Gastrocnemius medialis (tissue), 4 donors: ENCODE data around the gene SLC2A1. TPM values are rescaled to one million over a fixed set of nuclear protein-coding genes. Genes with fewer than 3 reads are reported as not detected.
"Not testable (repeated sequence)": the region's sequence is repeated elsewhere in the genome, so short reads cannot be mapped to it uniquely, and the experiment has no call there.

Experiments used
- ATAC-seq, 2 donors: fragments of 150-250 bp; one replicate each; pipeline ENCODE4 v1.9.1; 2016
- DNase-seq, 2 donors: peaks; one replicate each; pipeline ENCODE4 v3.0.0-alpha.2; 2019
- H3K27ac ChIP-seq, 4 donors: fragments of 200-600 bp; sonication (generic); 1 replicate in 1 of 4; 2 replicates in 3 of 4; pipeline ENCODE4 v1.5.1; 2016 to 2018; ENCODE audit warnings: mild to moderate bottlenecking in 2 of 4, moderate library complexity in 1 of 4
- H3K27me3 ChIP-seq, 3 donors: fragments of 200-600 bp; sonication (generic) in 2 of 3; 1 replicate in 1 of 3; 2 replicates in 2 of 3; pipeline versions ENCODE4 v1.5.1 to v1.6.0; 2016 to 2019; ENCODE audit warnings: mild to moderate bottlenecking in 1 of 3, moderate library complexity in 1 of 3
- H3K36me3 ChIP-seq, 2 donors: fragments of 200-600 bp; sonication (generic) in 1 of 2; one replicate each; pipeline ENCODE4 v1.5.1; 2017 to 2018
- H3K4me1 ChIP-seq, 2 donors: fragments of 200-600 bp; sonication (generic) in 1 of 2; one replicate each; pipeline ENCODE4 v1.5.1; 2016 to 2017; ENCODE audit warnings: mild to moderate bottlenecking in 2 of 2
- H3K4me3 ChIP-seq, 4 donors: fragments of 200-600 bp; sonication (generic) in 3 of 4; 1 replicate in 1 of 4; 2 replicates in 3 of 4; pipeline ENCODE4 v1.5.1; 2016 to 2019; ENCODE audit warnings: mild to moderate bottlenecking in 2 of 4
- H3K9me3 ChIP-seq, 3 donors: fragments of 200-600 bp; sonication (generic) in 2 of 3; 1 replicate in 1 of 3; 2 replicates in 2 of 3; pipeline ENCODE4 v1.5.1; 2016 to 2019
- CTCF ChIP-seq, 5 experiments: fragments of 450-650 bp in 3 of 5; fragments of 200-600 bp in 2 of 5; sonication (generic) in 2 of 5; IDR thresholded peaks in 4 of 5; conservative IDR thresholded peaks in 1 of 5; 1 replicate in 4 of 5; 2 replicates in 1 of 5; pipeline ENCODE4 v1.5.1; 2016 to 2019; ENCODE audit warnings: antibody characterized with exemption in 5 of 5, mild to moderate bottlenecking in 3 of 5, moderate library complexity in 3 of 5
- POLR2A ChIP-seq, 2 donors: fragments of 450-650 bp; IDR thresholded peaks; one replicate each; pipeline ENCODE4 v1.6.1; 2017; ENCODE audit warnings: antibody characterized with exemption in 2 of 2, mild to moderate bottlenecking in 2 of 2, moderate library complexity in 2 of 2
- in situ Hi-C, 4 donors: fragments of 200-750 bp; cut with MboI; loops; one replicate each; pipeline versions ENCODE4 v1.15.0 to v1.8.0; 2017; ENCODE audit warnings: low sequenced_read_pairs in 4 of 4
- intact Hi-C: fragments of 100-400 bp; cut with DNase I; formaldehyde crosslinking; loops from one replicate; pipeline ENCODE4 v1.15.1; 2023; ENCODE audit warnings: low total_unique reads
- total RNA-seq, 4 donors: library from RNA; depleted of rRNA; stranded (reverse); fragments of >200 nt; gene quantifications; one replicate each; pipeline versions ENCODE4 v1.1.0 to v1.2.3, GENCODE V29; 2016

The SLC2A1 gene
- total RNA-seq, 4 donors from 2014 or later, result 6.3 to 16.1 (median 9.4) TPM

GRCh38 chr1:42908046-42908445 lies 50.6 kb downstream of the SLC2A1 start:
- ATAC-seq, result no peak
- TF ChIP-seq CTCF (IDR thresholded peaks at IDR 0.05 in 4 of 5, conservative IDR thresholded peaks at IDR 0.05 in 1 of 5) (no peak), POLR2A (IDR thresholded peaks at IDR 0.05) (no peak)

GRCh38 chr1:42904434-42904833 lies 54.2 kb downstream of the SLC2A1 start:
- Histone ChIP-seq H3K9me3 (no peaks in the 10 kb centered on the region), H3K4me1 (no peaks in the 10 kb centered on the region), H3K36me3 (no peaks in the 10 kb centered on the region), H3K4me3 (no peak overlapping the region), H3K27ac (no peak overlapping the region), H3K27me3 (peaks cover 0 to 3% (median 0%) of the 10 kb centered on the region in 3 donors)
- in situ Hi-C loops (no loop called here), intact Hi-C loops (no loop called here)
- no peak for ATAC-seq
- TF ChIP-seq POLR2A (IDR thresholded peaks at IDR 0.05) (no peak), CTCF (IDR thresholded peaks at IDR 0.05 in 4 of 5, conservative IDR thresholded peaks at IDR 0.05 in 1 of 5) (no peak)
- no peak for DNase-seq

More at GRCh38 chr1:42908046-42908445, 50.6 kb downstream of the SLC2A1 start:
- intact Hi-C loops, result no loop called here
- Histone ChIP-seq H3K36me3 (no peaks in the 10 kb centered on the region), H3K4me3 (no peak overlapping the region), H3K4me1 (no peaks in the 10 kb centered on the region), H3K9me3 (no peaks in the 10 kb centered on the region), H3K27me3 (no peaks in the 10 kb centered on the region), H3K27ac (no peak overlapping the region)
- no peak for DNase-seq
- in situ Hi-C loops, result loop anchor here in 2 of 4 donors (5.0 kb wide), 2 partner anchors 164 to 174 kb away; no protein-coding TSS in a partner anchor

- H3K9me3 ChIP-seq, in situ Hi-C loops, DNase-seq, intact Hi-C loops, H3K4me1 ChIP-seq, H3K36me3 ChIP-seq, ATAC-seq, H3K27ac ChIP-seq, H3K4me3 ChIP-seq, H3K27me3 ChIP-seq: not testable (repeated sequence)
Observed at GRCh38 chr1:42899960-42900359, 58.7 kb downstream of the SLC2A1 start.

- Histone ChIP-seq H3K27me3 (no peaks in the 10 kb centered on the region), H3K4me3 (no peak overlapping the region), H3K36me3 (no peaks in the 10 kb centered on the region), H3K4me1 (no peaks in the 10 kb centered on the region), H3K27ac (no peak overlapping the region), H3K9me3 (no peaks in the 10 kb centered on the region)
- TF ChIP-seq POLR2A (IDR thresholded peaks at IDR 0.05) (no peak), CTCF (IDR thresholded peaks at IDR 0.05 in 4 of 5, conservative IDR thresholded peaks at IDR 0.05 in 1 of 5) (no peak)
- DNase-seq (no peak), ATAC-seq (no peak)
- intact Hi-C loops, result no loop called here
- in situ Hi-C loops, result no loop called here
Observed at GRCh38 chr1:42891465-42892138, 67.1 kb downstream of the SLC2A1 start.

- in situ Hi-C loops, result no loop called here
- intact Hi-C loops, result no loop called here
- no peaks in the 10 kb centered on the region for H3K27me3 ChIP-seq
- H3K4me3 ChIP-seq, result no peak overlapping the region
- H3K9me3 ChIP-seq, result no peaks in the 10 kb centered on the region
- no peak overlapping the region for H3K27ac ChIP-seq
- DNase-seq, result no peak
- H3K36me3 ChIP-seq, result no peaks in the 10 kb centered on the region
- no peak for ATAC-seq
- H3K4me1 ChIP-seq, result no peaks in the 10 kb centered on the region
- TF ChIP-seq CTCF (IDR thresholded peaks at IDR 0.05 in 4 of 5, conservative IDR thresholded peaks at IDR 0.05 in 1 of 5) (no peak), POLR2A (IDR thresholded peaks at IDR 0.05) (no peak)
Observed at GRCh38 chr1:42889264-42889663, 69.4 kb downstream of the SLC2A1 start.
